HG03097 (cell line): ENCODE results near the gene SBK2.

ENCODE experiments used
- ATAC-seq: cut with Tn5 transposase; IDR thresholded peaks from one replicate; pipeline ENCODE4 v1.9.1; 2021; ENCODE audit not compliant: unreplicated experiment, low FRiP score

The SBK2 gene

DNA sequence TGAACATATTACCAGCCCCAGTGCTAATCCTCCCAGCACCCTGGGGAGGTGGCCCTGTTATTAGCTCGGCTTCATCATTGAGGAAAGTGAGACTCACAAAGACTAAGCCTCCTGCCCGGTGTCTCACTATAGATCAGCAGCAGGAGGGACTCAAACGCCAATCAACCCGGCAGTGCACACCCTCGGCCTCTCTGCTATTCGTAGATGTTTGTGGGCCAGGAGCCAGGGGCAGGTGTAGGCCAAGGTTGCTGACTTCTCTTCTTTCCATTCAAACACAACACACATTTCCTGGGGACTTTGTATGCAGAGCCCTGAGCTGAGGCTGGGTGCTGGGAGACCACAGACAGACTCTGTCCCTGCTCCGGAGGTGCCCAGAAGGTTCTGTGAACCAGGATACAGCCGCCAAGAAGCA is 17.8 kb upstream of the SBK2 start:
- no peak for ATAC-seq

- no peak for ATAC-seq
Observed at GRCh38 chr19:55554302-55554701, 17.4 kb upstream of the SBK2 start.

- no peak for ATAC-seq
Observed at GRCh38 chr19:55553217-55554182, 16.6 kb upstream of the SBK2 start.

- ATAC-seq: no peak
Observed at GRCh38 chr19:55552620-55553019, 15.7 kb upstream of the SBK2 start.

DNA sequence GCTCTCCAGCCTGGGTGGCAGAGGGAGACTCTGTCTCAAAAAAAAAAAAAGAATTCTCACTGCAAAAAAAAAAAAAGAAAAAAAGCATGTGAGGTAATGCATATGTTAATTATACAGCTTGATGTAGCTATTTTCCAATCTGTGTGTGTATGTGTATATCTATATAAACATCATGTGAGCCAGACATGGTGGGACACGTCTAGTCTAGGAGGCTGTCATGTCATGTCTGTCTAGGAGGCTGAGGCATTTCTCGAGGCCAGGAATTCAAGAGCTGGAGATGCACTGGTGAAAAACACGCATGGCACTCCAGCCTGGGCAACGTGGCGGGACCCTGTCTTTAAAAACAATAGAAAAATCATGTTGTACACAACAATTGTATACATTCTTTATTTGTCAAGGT is 15.3 kb upstream of the SBK2 start:
- no peak for ATAC-seq

GRCh38 chr19:55550321-55550650 is 13.4 kb upstream of the SBK2 start:
- ATAC-seq: no peak

DNA sequence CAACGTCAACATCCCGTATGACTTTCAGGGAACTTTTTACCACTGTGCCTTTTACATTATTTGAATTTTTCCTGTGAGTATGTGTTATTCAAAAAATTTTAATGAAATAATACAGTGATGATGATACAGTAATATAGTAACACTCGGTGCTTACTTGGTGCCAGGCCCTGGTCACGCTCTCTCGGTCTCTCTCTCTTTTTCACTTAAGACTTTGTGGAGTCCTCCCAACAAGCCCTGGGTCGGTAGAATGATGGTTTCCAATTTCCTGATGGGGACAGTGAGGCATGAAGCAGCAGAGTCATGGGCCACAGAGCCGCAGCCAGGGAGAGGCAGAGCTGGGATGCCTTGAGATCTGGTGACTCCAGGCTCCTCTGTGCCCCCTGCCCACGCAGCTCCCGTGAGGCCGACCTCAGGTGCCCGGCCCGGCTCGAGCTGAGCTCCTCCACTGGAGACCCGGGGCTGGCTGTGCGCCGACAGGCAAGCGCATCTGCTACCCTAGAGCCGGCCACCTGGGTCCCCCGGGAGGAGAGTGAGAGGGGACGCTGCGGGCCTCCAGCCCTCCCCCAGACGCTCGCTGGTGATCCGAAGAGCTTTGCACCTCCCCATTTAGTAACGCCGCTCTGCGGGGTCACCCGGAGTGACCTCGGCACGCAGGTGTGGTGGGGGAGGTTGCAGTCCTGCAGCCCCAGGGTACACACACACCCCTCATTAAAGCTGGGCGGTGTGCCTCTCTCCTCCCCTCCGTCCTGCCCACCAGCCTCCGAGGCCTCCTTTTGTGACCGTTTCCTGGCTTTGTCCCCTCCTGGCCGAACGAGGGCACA is 12.8 kb upstream of the SBK2 start:
- ATAC-seq: no peak

- ATAC-seq: no peak
Observed at GRCh38 chr19:55546822-55547614, 10.1 kb upstream of the SBK2 start.

DNA sequence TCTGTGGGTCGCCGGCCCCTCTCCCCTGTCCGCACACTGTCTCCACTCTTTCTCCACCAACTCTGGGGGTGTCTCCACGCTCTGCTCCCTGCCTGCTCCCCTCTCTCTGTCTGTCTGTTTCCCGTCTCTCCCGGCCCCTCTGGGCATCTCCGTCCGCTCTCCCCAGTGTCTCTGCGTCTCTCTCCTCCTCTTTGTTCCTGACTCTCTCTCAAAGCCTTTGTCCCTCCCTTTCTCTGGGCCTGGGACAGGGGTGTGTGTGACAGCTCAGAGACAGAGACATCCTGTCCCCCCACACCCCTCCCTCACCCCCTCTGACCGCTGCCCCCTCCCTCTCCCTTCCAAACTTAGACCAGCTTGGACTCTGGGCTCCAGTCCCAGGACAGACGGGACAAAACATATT is 9.1 kb upstream of the SBK2 start:
- ATAC-seq: no peak

DNA sequence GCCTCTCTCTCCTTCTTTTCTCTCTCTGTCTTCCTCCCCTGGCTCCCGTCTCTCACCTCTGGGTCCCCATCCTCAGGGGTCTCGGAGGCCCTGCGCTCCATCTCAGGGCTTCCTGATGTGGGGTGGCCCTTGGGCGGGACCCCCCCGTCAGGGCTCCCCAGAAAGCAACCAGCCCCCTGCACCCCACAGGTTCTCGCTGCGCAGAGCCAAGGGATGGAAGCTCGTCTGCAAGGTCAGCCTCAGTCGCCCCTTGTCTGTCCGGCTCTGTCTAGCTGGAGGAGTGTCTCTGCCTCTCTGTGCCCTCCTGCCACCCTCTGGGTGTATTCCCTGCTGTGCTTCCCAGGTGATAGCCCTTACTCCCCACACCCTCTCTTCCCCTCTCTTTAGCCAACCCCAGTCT is 8.5 kb upstream of the SBK2 start, which contains the start of gene SBK3:
SBK3 (minus strand) TSS at position 101 of the 400 bp plus-strand sequence; CDS start at position 101, 0 bp downstream.
- no peak for ATAC-seq

- ATAC-seq: no peak
Observed at GRCh38 chr19:55544776-55545439, 8.0 kb upstream of the SBK2 start.

GRCh38 chr19:55544014-55544413 is 7.1 kb upstream of the SBK2 start:
- no peak for ATAC-seq

- ATAC-seq: no peak
Observed at GRCh38 chr19:55543567-55543966, 6.6 kb upstream of the SBK2 start.

GRCh38 chr19:55542292-55542855 is 5.4 kb upstream of the SBK2 start:
- ATAC-seq: no peak

GRCh38 chr19:55541091-55541490 is 4.2 kb upstream of the SBK2 start:
- no peak for ATAC-seq

GRCh38 chr19:55540619-55541018 is 3.7 kb upstream of the SBK2 start:
- no peak for ATAC-seq

DNA sequence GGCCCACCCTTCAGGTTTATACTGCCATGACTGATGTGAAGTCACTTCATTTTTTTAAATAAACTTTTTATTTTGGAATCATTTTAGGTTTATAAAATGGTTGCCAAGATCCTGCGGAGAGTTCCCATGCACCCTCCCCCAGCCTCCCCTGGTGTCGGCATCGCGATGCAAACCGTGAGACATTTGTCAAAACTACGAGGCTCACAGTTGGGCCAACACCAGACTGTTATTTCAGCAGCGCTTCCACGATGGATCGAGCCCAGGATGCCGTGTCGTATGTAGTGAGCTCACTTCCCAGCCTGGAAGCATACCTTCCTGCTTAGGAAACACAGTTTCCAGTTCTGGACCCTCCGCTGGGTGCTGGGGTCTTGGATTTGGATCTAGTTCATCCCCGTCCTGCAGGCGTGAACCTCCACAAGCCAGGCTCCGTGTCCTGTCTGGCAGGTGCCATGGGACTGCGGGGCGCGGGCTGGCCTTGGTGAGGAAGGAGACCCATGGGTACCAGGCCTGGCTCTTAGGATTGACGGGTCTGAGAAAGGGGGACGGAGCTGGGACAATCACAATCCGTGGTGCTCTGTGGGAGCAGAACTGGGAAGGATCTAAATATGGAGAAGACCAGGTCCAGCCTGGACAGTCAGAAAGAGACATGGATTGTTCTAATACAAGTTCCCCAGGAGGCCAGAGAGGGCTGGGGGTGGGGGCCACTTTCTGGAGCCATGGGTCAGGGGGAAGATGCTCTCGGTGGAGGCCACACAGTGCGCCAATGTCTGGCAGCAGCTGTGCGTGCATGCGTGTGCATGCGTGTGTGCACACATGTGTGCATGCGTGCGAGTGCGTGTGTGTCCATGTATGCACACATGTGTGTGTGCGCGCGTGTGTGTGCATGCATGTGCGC is 2.4 kb upstream of the SBK2 start:
- ATAC-seq: no peak

DNA sequence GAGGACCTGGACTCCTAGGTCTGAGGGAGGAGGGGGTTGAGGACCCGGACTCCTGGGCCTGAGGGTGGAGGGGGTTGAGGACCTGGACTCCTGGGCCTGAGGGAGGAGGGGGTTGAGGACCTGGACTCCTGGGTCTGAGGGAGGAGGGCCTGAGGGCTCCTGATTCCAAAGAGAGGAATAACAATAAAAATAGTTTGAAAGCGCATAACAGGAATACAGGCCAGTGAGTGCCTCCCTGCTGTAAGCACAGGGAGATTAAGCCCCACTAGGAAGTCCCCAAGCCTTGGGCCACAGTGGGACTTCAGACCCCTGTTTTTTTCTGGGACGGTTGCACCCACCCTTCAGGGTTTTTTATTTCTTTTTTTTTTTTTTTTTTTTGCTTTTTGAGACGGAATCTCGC is 1.2 kb upstream of the SBK2 start:
- no peak for ATAC-seq

DNA sequence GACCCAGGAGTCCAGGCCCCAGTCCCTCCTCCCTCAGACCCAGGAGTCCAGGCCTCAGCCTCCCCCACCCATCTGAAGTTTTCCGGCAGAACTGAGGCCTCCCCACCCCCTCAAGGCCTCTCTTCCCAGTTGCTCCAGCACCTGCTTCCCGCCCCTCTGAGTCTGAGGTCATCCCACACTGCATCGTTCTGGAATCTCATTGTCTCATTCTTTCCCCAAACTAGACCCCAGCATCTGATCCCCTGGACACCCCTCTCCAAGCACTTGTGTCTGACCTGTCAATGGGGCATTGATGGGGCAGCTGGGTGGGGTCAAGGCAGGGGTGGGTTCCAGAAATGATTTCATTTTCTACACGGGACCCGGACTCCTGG is 793 bp upstream of the SBK2 start:
- no peak for ATAC-seq
